Karpas-422 (cell line): ENCODE data around the gene UNC5B. TPM values are rescaled to one million over a fixed set of nuclear protein-coding genes. Genes with fewer than 3 reads are reported as not detected.

ENCODE experiments used
- DNase-seq: peaks from one replicate; pipeline ENCODE4 v3.0.0-alpha.2; 2015
- H2AFZ ChIP-seq: fragments of 200-600 bp; sonication (generic); 2 replicates; pipeline ENCODE4 v1.6.1; 2014; ENCODE audit warnings: antibody characterized with exemption, low read length, mixed read lengths
- H3K27ac ChIP-seq: fragments of 200-600 bp; sonication (generic); 2 replicates; pipeline ENCODE4 v1.5.1; 2014; ENCODE audit warnings: mild to moderate bottlenecking, low read length, moderate library complexity
- H3K27me3 ChIP-seq: fragments of 200-600 bp; sonication (generic); 2 replicates; pipeline ENCODE4 v1.6.1; 2014; ENCODE audit warnings: low read length, mixed read lengths
- H3K36me3 ChIP-seq: fragments of 200-600 bp; sonication (generic); 2 replicates; pipeline ENCODE4 v1.6.1; 2014; ENCODE audit warnings: low read length, mixed read lengths; ENCODE audit not compliant: insufficient read depth
- H3K4me1 ChIP-seq: fragments of 200-600 bp; sonication (generic); 2 replicates; pipeline ENCODE4 v1.6.1; 2014; ENCODE audit warnings: mild to moderate bottlenecking, low read length, mixed read lengths
- H3K4me2 ChIP-seq: fragments of 200-600 bp; sonication (generic); 2 replicates; pipeline ENCODE4 v1.6.1; 2014; ENCODE audit warnings: low read length, low read depth, mild to moderate bottlenecking; ENCODE audit not compliant: poor library complexity, severe bottlenecking
- H3K4me3 ChIP-seq: fragments of 200-600 bp; sonication (generic); 2 replicates; pipeline ENCODE4 v1.5.1; 2014; ENCODE audit warnings: mild to moderate bottlenecking, antibody characterized with exemption, low read length, mixed read lengths
- H3K79me2 ChIP-seq: fragments of 200-600 bp; sonication (generic); 2 replicates; pipeline ENCODE4 v1.6.1; 2014; ENCODE audit warnings: mild to moderate bottlenecking, low read length, mixed read lengths
- H3K9ac ChIP-seq: fragments of 200-600 bp; sonication (generic); 2 replicates; pipeline ENCODE4 v1.6.0; 2014; ENCODE audit warnings: low read length
- H3K9me2 ChIP-seq: fragments of 200-600 bp; sonication (generic), shearing (Covaris generic); replicated peaks from 2 replicates; pipeline ENCODE4 v1.6.0; 2014; ENCODE audit warnings: mild to moderate bottlenecking, low read length, moderate library complexity; ENCODE audit not compliant: insufficient read depth
- H3K9me3 ChIP-seq: fragments of 300-700, 200-600 bp; sonication (generic); 2 replicates; pipeline ENCODE4 v1.6.1; 2014; ENCODE audit warnings: low read length, mixed read lengths
- H4K20me1 ChIP-seq: fragments of 200-600 bp; sonication (generic); 2 replicates; pipeline ENCODE4 v1.6.1; 2014; ENCODE audit warnings: mild to moderate bottlenecking, antibody characterized with exemption, low read length, low read depth; ENCODE audit not compliant: insufficient read depth
- total RNA-seq: library from RNA; depleted of rRNA; stranded (reverse); fragments of >200 nt; shearing (Covaris generic); gene quantifications from 2 replicates; pipeline ENCODE4 v1.2.3, GENCODE V29; 2014; ENCODE audit warnings: low replicate concordance

The UNC5B gene
- total RNA-seq, 1 experiment from 2014 or later = not detected

GRCh38 chr10:71331736-71332135, 119.4 kb downstream of the UNC5B start:
- no peak for DNase-seq
- no peaks in the 10 kb centered on the region for H3K36me3 ChIP-seq
- H3K27ac ChIP-seq = no peak overlapping the region
- H3K9ac ChIP-seq = no peak overlapping the region
- no peaks in the 10 kb centered on the region for H3K79me2 ChIP-seq
- no peak overlapping the region for H3K4me2 ChIP-seq
- no peak overlapping the region for H3K4me3 ChIP-seq
- H4K20me1 ChIP-seq = no peaks in the 10 kb centered on the region
- no peaks in the 10 kb centered on the region for H3K9me3 ChIP-seq
- H3K4me1 ChIP-seq = peaks cover 2% of the 10 kb centered on the region
- no peaks in the 10 kb centered on the region for H3K9me2 ChIP-seq
- H2AFZ ChIP-seq = no peak overlapping the region
- no peaks in the 10 kb centered on the region for H3K27me3 ChIP-seq

- Histone ChIP-seq H3K4me1 (peaks cover 2% of the 10 kb centered on the region), H3K27me3 (no peaks in the 10 kb centered on the region), H2AFZ (no peak overlapping the region), H3K9me3 (no peaks in the 10 kb centered on the region), H3K4me3 (no peak overlapping the region), H3K36me3 (no peaks in the 10 kb centered on the region), H3K27ac (no peak overlapping the region), H4K20me1 (no peaks in the 10 kb centered on the region), H3K9ac (no peak overlapping the region), H3K79me2 (no peaks in the 10 kb centered on the region), H3K9me2 (no peaks in the 10 kb centered on the region), H3K4me2 (no peak overlapping the region)
- no peak for DNase-seq
Measured at GRCh38 chr10:71332466-71332865, 120.1 kb downstream of the UNC5B start.

- no peak overlapping the region for H3K9ac ChIP-seq
- no peak overlapping the region for H3K4me3 ChIP-seq
- no peaks in the 10 kb centered on the region for H4K20me1 ChIP-seq
- no peak overlapping the region for H2AFZ ChIP-seq
- no peak overlapping the region for H3K4me2 ChIP-seq
- no peaks in the 10 kb centered on the region for H3K27me3 ChIP-seq
- H3K79me2 ChIP-seq = no peaks in the 10 kb centered on the region
- H3K27ac ChIP-seq = no peak overlapping the region
- H3K9me3 ChIP-seq = no peaks in the 10 kb centered on the region
- no peaks in the 10 kb centered on the region for H3K9me2 ChIP-seq
- H3K36me3 ChIP-seq = no peaks in the 10 kb centered on the region
- peaks cover 2% of the 10 kb centered on the region for H3K4me1 ChIP-seq
- no peak for DNase-seq
Measured at GRCh38 chr10:71333129-71333887, 120.9 kb downstream of the UNC5B start.

GRCh38 chr10:71334221-71334791, 121.9 kb downstream of the UNC5B start:
- Histone ChIP-seq H4K20me1 (no peaks in the 10 kb centered on the region), H3K9me3 (no peaks in the 10 kb centered on the region), H3K4me1 (peaks cover 2% of the 10 kb centered on the region), H3K4me3 (no peak overlapping the region), H3K27me3 (no peaks in the 10 kb centered on the region), H3K79me2 (no peaks in the 10 kb centered on the region), H2AFZ (no peak overlapping the region), H3K27ac (no peak overlapping the region), H3K9me2 (no peaks in the 10 kb centered on the region), H3K36me3 (no peaks in the 10 kb centered on the region), H3K9ac (no peak overlapping the region), H3K4me2 (no peak overlapping the region)
- no peak for DNase-seq

- Histone ChIP-seq H2AFZ (no peak overlapping the region), H3K27ac (no peak overlapping the region), H3K36me3 (no peaks in the 10 kb centered on the region), H3K9me3 (no peaks in the 10 kb centered on the region), H3K4me3 (no peak overlapping the region), H3K4me1 (peaks cover 2% of the 10 kb centered on the region), H4K20me1 (no peaks in the 10 kb centered on the region), H3K4me2 (no peak overlapping the region), H3K79me2 (no peaks in the 10 kb centered on the region), H3K9me2 (no peaks in the 10 kb centered on the region), H3K27me3 (no peaks in the 10 kb centered on the region), H3K9ac (no peak overlapping the region)
- no peak for DNase-seq
Measured at GRCh38 chr10:71335173-71335708, 122.9 kb downstream of the UNC5B start.

- H3K9me2 ChIP-seq = no peaks in the 10 kb centered on the region
- DNase-seq = no peak
- no peak overlapping the region for H3K27ac ChIP-seq
- H3K79me2 ChIP-seq = no peaks in the 10 kb centered on the region
- H3K4me3 ChIP-seq = no peak overlapping the region
- no peak overlapping the region for H3K9ac ChIP-seq
- no peak overlapping the region for H2AFZ ChIP-seq
- H3K4me2 ChIP-seq = no peak overlapping the region
- no peaks in the 10 kb centered on the region for H3K9me3 ChIP-seq
- H3K4me1 ChIP-seq = peaks cover 2% of the 10 kb centered on the region
- H3K27me3 ChIP-seq = no peaks in the 10 kb centered on the region
- H4K20me1 ChIP-seq = 0 out of 2 replicates have a peak, but pooled peaks cover 4% of the 10 kb centered on the region
- no peaks in the 10 kb centered on the region for H3K36me3 ChIP-seq
Measured at GRCh38 chr10:71336632-71337031, 124.3 kb downstream of the UNC5B start.

GRCh38 chr10:71337219-71337701, 124.9 kb downstream of the UNC5B start:
- no peaks in the 10 kb centered on the region for H3K79me2 ChIP-seq
- no peak overlapping the region for H3K9ac ChIP-seq
- H4K20me1 ChIP-seq = 0 out of 2 replicates have a peak, but pooled peaks cover 6% of the 10 kb centered on the region
- peaks cover 2% of the 10 kb centered on the region for H3K4me1 ChIP-seq
- no peak for DNase-seq
- H3K4me2 ChIP-seq = no peak overlapping the region
- no peaks in the 10 kb centered on the region for H3K36me3 ChIP-seq
- H3K9me3 ChIP-seq = no peaks in the 10 kb centered on the region
- H3K27me3 ChIP-seq = no peaks in the 10 kb centered on the region
- H2AFZ ChIP-seq = no peak overlapping the region
- H3K4me3 ChIP-seq = no peak overlapping the region
- no peaks in the 10 kb centered on the region for H3K9me2 ChIP-seq
- no peak overlapping the region for H3K27ac ChIP-seq

GRCh38 chr10:71338728-71339495, 126.5 kb downstream of the UNC5B start:
- no peaks in the 10 kb centered on the region for H3K36me3 ChIP-seq
- H2AFZ ChIP-seq = no peak overlapping the region
- H3K9me3 ChIP-seq = no peaks in the 10 kb centered on the region
- no peak overlapping the region for H3K27ac ChIP-seq
- H4K20me1 ChIP-seq = 0 out of 2 replicates have a peak, but pooled peaks cover 6% of the 10 kb centered on the region
- no peak overlapping the region for H3K9ac ChIP-seq
- H3K79me2 ChIP-seq = no peaks in the 10 kb centered on the region
- H3K9me2 ChIP-seq = no peaks in the 10 kb centered on the region
- no peaks in the 10 kb centered on the region for H3K27me3 ChIP-seq
- DNase-seq = no peak
- no peaks in the 10 kb centered on the region for H3K4me1 ChIP-seq
- no peak overlapping the region for H3K4me2 ChIP-seq
- no peak overlapping the region for H3K4me3 ChIP-seq
